T-helper 1 cell treated with Interleukin-12 subunit alpha and Interleukin-12 subunit beta and Interleukin-4 antibody, amounts not matched to agents 30 ng/mL and 1 ng/mL, for 36 hours (primary cell): ENCODE measurements around the gene ERCC4. TPM values are rescaled to one million over a fixed set of nuclear protein-coding genes. Genes with fewer than 3 reads are reported as not detected.

ENCODE experiments used
- intact Hi-C: fragments of 100-400 bp; cut with micrococcal nuclease; formaldehyde crosslinking; loops from one replicate; pipeline ENCODE4 v1.15.1; 2024
- total RNA-seq: library from RNA; stranded (reverse); gene quantifications from 2 replicates; pipeline ENCODE4 v1.2.3, GENCODE V29; 2022

The ERCC4 gene
- total RNA-seq, 1 donor from 2014 or later, result 13.7 TPM

- intact Hi-C loops, result no loop called here
Measured at GRCh38 chr16:13909872-13910303, 10.1 kb upstream of the ERCC4 start.

GRCh38 chr16:13911306-13911705 lies 8.6 kb upstream of the ERCC4 start:
- intact Hi-C loops, result no loop called here

GRCh38 chr16:13911871-13912270 lies 8.1 kb upstream of the ERCC4 start:
- intact Hi-C loops, result no loop called here

GRCh38 chr16:13912891-13913290 lies 7.1 kb upstream of the ERCC4 start:
- intact Hi-C loops, result no loop called here

DNA sequence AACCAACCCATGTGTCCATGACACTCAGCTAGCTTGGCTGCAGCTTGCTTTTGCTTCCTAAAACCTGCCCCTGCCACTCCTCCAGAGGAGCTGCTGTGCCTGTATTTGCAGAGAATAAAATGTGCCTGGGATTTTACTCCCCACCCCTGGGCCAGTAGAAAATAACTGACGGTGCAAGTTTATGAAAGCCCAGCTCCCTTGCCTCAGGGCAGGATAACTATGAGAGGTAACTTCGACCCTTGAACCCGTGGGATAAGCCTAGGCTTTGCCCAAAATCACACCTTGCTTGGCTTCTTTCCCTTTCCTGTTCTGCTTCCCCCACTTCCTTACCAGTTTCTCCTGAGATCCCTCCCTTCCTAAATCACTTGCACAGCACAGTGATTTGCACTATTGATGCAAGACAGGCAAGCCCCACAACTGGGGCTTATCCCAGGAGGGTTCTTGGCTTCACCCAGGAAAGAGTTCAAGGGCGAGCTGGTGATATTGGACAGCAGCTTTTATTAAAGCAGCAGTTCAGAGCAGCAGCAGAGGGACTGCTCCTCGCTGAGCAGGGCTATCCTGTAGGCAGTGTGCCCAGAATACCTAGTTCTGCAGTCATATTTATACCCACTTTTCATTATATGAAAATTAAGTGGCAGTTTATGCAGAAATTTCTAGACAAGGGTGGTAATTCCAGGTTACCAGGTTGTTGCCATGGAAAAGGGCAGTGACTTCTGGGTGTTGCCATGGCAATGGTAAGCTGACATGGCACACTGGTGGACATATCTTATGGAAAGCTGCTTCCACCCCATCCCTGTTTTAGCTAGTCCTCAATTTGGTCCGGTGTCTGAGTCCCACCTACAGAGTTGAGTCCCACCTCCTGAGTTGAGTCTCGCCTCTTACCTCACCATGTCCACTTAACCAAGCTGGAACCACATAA lies 6.3 kb upstream of the ERCC4 start:
- intact Hi-C loops, result no loop called here

- intact Hi-C loops, result loop anchor here (5.0 kb wide), 2 partner anchors 1113 to 1458 kb away; partner anchors contain the start of gene CPPED1
Measured at GRCh38 chr16:13915033-13915635, 4.8 kb upstream of the ERCC4 start.

DNA sequence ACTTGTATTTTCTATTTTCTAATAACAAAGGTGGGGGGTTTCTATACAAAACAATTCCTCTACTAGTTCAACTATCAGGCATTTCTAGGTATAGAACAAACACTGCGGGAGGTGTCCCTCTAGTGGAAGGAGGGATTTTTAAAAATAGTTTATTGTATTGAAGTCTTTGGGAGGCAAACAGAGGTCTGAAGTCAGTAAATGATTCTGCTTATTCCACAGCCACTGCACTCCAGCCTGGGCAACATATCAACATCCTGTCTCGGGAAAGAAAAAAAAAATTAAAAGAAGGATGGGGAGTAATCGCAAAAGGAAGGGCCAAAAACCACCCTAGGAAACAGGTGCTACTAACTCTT lies 648 bp upstream of the ERCC4 start:
- intact Hi-C loops, result loop anchor here (1.0 to 5.0 kb wide), 7 partner anchors 53 to 1462 kb away; partner anchors contain the start of genes CPPED1 and MRTFB

GRCh38 chr16:13920510-13920818 lies 510 bp downstream of the ERCC4 start:
- intact Hi-C loops, result loop anchor here (1.0 to 5.0 kb wide), 3 partner anchors 272 to 712 kb away; partner anchors contain the start of gene BFAR

- intact Hi-C loops, result loop anchor here (2.0 to 5.0 kb wide), 2 partner anchors 271 to 381 kb away; no protein-coding TSS in a partner anchor
Measured at GRCh38 chr16:13921328-13921727, 1.4 kb downstream of the ERCC4 start.

DNA sequence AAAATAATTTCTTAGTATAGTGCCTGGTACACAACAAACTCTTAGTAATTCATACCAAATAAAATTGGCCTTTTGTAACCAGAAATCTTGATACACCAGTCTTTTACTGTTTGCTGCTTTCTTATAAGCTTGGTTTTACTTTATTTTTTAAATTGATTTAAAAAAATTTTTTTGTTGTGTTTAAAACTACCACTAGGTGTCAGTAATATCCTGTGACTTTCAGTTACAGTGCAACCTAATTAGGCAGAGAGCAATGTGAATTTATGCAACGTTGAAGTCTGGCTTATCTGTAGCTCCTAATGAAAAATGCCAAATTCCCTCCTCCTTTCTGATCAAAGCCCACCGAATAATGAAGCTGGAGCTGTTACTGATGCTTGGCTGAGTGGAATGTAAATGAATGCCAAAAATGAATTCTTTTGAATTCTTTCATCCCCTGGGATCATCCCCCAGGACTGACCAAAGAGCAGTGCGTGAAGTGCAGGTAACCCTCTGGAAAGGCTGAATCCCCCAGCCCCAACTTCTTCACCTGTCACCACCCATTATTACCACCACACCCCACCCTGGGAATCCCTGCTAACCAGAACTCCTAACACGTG lies 3.8 kb downstream of the ERCC4 start:
- intact Hi-C loops, result loop anchor here (1.0 to 5.0 kb wide), 6 partner anchors 326 to 676 kb away; no protein-coding TSS in a partner anchor

DNA sequence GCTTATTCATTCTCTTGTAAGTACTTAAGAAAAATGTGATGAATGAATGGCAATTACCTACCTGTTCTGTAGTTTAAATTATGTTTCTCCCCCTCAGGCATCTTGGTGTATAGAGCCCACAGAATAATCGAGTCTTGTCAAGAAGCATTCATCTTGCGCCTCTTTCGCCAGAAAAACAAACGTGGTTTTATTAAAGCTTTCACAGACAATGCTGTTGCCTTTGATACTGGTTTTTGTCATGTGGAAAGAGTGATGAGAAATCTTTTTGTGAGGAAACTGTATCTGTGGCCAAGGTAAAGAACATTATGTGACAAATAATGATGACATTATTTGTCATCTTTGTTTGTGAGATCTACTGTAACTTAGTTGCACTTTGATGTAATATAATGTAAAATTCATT lies 6.5 kb downstream of the ERCC4 start:
- intact Hi-C loops, result no loop called here

GRCh38 chr16:13926891-13927290 lies 6.9 kb downstream of the ERCC4 start:
- intact Hi-C loops, result no loop called here

DNA sequence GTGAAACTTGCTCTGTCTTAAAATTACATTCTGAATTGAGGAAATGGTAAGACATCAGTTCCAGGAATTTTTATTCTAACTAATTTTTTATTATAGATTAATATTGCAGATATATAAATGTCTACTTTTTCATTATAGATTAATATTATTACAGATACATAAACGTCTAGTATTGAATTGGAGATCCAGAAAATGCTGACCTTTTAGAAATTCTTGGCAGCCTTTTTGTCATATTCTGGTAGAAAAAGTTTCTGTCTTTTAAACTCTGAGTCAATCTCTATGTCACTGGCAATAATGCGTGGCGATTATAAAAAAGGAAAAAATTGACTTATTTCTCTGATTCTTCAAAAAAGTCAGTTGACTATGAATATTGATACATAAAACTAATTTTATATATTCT lies 8.7 kb downstream of the ERCC4 start:
- intact Hi-C loops, result no loop called here

DNA sequence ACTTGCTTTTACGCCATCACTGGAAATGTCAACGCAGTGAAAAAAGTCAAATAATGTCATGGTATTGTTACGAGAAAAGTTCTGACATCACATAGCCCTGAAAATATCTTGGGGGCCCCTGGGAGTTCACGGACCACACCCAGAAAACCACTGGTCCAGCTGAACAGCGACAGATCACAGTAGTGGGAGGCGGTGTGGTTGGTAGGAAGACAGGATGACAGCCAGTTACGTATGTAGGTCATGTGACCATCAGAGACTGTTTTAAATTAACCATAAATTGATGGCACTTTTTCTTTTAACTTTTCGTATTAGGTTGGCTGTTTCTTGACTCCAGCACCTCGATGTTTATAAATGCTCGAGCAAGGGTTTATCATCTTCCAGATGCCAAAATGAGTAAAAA lies 11.9 kb downstream of the ERCC4 start:
- intact Hi-C loops, result no loop called here

GRCh38 chr16:13935408-13935807 lies 15.5 kb downstream of the ERCC4 start:
- intact Hi-C loops, result no loop called here

DNA sequence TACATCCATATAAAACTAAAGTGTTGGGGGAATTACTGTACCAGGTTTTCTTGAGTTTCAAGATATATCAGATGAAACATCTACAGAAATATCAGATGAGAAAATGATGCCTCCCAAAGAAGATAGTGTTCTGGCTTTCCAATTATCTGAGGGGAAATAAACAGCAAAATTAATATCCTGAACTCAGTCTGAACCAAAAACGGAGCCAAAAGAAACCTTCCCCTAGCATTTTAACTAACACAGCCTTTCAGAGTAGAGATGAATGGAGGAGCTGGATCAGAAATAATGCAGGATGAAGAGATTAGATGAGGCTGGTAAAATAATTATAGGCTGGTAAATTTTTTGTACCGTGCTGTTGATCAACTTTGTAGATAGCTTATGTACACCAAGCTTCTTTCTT lies 16.2 kb downstream of the ERCC4 start:
- intact Hi-C loops, result no loop called here

GRCh38 chr16:13936596-13937081 lies 16.7 kb downstream of the ERCC4 start:
- intact Hi-C loops, result no loop called here

- intact Hi-C loops, result no loop called here
Measured at GRCh38 chr16:13937411-13937810, 17.5 kb downstream of the ERCC4 start.

GRCh38 chr16:13938480-13938879 lies 18.5 kb downstream of the ERCC4 start:
- intact Hi-C loops, result no loop called here

- intact Hi-C loops, result no loop called here
Measured at GRCh38 chr16:13939821-13940220, 19.9 kb downstream of the ERCC4 start.

GRCh38 chr16:13940397-13940933 lies 20.5 kb downstream of the ERCC4 start:
- intact Hi-C loops, result no loop called here

DNA sequence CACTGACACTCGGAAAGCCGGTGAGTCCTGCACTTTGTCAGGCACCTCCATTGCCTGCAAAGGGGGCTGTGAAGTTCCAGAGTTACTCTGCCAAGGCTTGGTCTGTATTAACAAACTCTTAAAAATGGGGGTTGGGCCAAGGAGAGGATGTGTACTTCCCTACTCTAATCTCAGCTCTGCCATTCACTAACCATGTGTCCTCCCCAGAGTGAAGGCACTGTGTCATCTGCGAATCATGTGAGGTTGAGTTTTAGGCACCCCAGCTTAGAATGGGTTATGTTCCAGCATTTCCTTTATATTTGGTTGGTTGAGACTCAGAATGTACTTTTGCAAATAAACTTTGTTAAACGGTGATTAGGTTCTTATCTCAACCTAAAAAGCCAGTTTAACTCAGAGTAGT lies 24.9 kb downstream of the ERCC4 start:
- intact Hi-C loops, result no loop called here
